Esophagus squamous epithelium (tissue), 5 donors: ENCODE results near the gene LMNA. TPM values are rescaled to one million over a fixed set of nuclear protein-coding genes. Genes with fewer than 3 reads are reported as not detected.
A peak's percentile ranks its signal among the peaks of the same experiment; 100 is the strongest.

Experiments used
- DNase-seq: peaks from one replicate; lab custom pipeline; 2025; lab: John Stamatoyannopoulos, UW
- H3K27ac ChIP-seq, 4 donors: fragments of 200-600 bp; sonication (generic); one replicate each; pipeline ENCODE4 v1.5.1; 2016 to 2019; ENCODE audit warnings: mild to moderate bottlenecking in 1 of 4
- H3K27me3 ChIP-seq, 4 donors: fragments of 200-600 bp; sonication (generic); 1 replicate in 3 of 4; 2 replicates in 1 of 4; pipeline versions ENCODE4 v1.5.1 to v1.6.0; 2017 to 2021; ENCODE audit warnings: antibody characterized with exemption in 1 of 4
- H3K36me3 ChIP-seq, 3 donors: fragments of 200-600 bp; sonication (generic); one replicate each; pipeline ENCODE4 v1.5.1; 2016 to 2019
- H3K4me1 ChIP-seq, 3 donors: fragments of 200-600 bp; sonication (generic); one replicate each; pipeline ENCODE4 v1.5.1; 2017 to 2019
- H3K4me3 ChIP-seq, 4 donors: fragments of 200-600 bp; sonication (generic); 1 replicate in 3 of 4; 2 replicates in 1 of 4; pipeline ENCODE4 v1.5.1; 2016 to 2019; ENCODE audit warnings: mild to moderate bottlenecking in 2 of 4, moderate library complexity in 1 of 4
- H3K9me3 ChIP-seq, 3 donors: fragments of 200-600 bp; sonication (generic); one replicate each; pipeline ENCODE4 v1.5.1; 2016 to 2019
- POLR2A ChIP-seq, 4 donors: fragments of 450-650 bp; IDR thresholded peaks; one replicate each; pipeline ENCODE4 v1.6.1; 2017; ENCODE audit warnings: antibody characterized with exemption in 4 of 4, mild to moderate bottlenecking in 4 of 4, moderate library complexity in 3 of 4
- WGBS, 2 donors: methylation state at CpG; one replicate each; pipeline ENCODE4 v1.1.5; 2018; 5-methylcytosine and 5-hydroxymethylcytosine counted together
- intact Hi-C: fragments of 100-400 bp; cut with DNase I; formaldehyde crosslinking; loops from one replicate; pipeline ENCODE4 v1.15.0; 2022
- total RNA-seq, 4 donors: library from RNA; depleted of rRNA; stranded (reverse); fragments of >200 nt; gene quantifications; one replicate each; pipeline ENCODE4 v1.1.0, GENCODE V29; 2016
- TF ChIP-seq, protein P1 (sequence below), 6 experiments: fragments of 450-650 bp in 4 of 6; fragments of 200-600 bp in 2 of 6; sonication (generic) in 2 of 6; IDR thresholded peaks; one replicate each; pipeline ENCODE4 v1.5.1; 2016 to 2019; ENCODE audit warnings: antibody characterized with exemption in 6 of 6, mild to moderate bottlenecking in 4 of 6, moderate library complexity in 4 of 6
- donor health status: DM: yes; HTN: yes; CAD: no.

The LMNA gene
- total RNA-seq, 4 donors from 2014 or later = 322 to 480 (median 403) TPM

DNA sequence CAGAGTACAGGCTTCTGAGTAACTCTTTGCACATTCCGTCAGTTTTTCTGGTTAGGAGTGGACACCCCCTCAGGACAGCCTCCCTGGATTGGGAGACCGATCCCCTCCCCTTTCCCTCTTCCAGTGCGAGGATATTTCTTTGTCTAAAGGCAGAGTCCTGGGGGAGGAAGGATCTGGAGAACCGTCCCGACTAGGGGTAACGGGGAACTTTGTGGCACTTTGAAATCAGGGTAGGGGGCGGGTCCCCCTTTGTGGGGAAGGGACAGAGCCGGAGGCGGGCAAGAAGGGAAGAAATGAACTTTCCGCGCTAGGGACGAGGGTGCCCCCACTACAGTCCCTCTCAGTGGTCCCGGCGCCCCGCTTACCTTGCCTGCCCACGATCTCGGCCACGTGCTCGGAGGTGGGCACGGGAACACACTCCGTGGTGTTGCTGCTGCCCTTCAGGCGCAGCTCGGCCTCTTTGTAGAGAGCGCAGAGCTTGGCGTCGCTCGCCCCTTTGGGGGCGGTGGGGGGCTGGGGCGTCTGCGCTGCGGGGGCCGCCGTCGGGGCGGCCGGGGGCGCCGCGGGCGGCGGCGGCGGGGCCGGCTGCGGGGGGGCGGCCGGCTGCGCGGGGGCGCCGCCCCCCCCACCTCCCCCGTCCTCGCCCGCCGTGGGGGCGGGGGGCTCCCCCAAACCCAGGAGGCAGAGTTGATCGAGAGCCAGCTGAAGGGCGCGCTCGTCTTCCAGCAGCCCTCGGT is 33.2 kb upstream of the LMNA start:
- intact Hi-C loops = no loop called here
- 0% methylated on average over 1 to 4 of the region's 61 CpGs for WGBS, 2 donors
- peaks cover 7 to 35% (median 10%) of the 10 kb centered on the region in 3 donors for H3K4me1 ChIP-seq
- peaks cover 0 to 13% (median 0%) of the 10 kb centered on the region in 4 donors for H3K27me3 ChIP-seq
- peaks cover 0 to 9% (median 0%) of the 10 kb centered on the region in 3 donors for H3K36me3 ChIP-seq
- peak overlapping the region in 1 of 4 donors; percentile 71 for H3K27ac ChIP-seq
- TF ChIP-seq, protein P1, sequence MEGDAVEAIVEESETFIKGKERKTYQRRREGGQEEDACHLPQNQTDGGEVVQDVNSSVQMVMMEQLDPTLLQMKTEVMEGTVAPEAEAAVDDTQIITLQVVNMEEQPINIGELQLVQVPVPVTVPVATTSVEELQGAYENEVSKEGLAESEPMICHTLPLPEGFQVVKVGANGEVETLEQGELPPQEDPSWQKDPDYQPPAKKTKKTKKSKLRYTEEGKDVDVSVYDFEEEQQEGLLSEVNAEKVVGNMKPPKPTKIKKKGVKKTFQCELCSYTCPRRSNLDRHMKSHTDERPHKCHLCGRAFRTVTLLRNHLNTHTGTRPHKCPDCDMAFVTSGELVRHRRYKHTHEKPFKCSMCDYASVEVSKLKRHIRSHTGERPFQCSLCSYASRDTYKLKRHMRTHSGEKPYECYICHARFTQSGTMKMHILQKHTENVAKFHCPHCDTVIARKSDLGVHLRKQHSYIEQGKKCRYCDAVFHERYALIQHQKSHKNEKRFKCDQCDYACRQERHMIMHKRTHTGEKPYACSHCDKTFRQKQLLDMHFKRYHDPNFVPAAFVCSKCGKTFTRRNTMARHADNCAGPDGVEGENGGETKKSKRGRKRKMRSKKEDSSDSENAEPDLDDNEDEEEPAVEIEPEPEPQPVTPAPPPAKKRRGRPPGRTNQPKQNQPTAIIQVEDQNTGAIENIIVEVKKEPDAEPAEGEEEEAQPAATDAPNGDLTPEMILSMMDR (IDR thresholded peaks at IDR 0.05) = no peak
- TF ChIP-seq POLR2A (IDR thresholded peaks at IDR 0.05) = no peak
- no peak for DNase-seq
- H3K4me3 ChIP-seq = peak overlapping the region; percentile 49 to 96 (median 82)
- H3K9me3 ChIP-seq = no peaks in the 10 kb centered on the region

DNA sequence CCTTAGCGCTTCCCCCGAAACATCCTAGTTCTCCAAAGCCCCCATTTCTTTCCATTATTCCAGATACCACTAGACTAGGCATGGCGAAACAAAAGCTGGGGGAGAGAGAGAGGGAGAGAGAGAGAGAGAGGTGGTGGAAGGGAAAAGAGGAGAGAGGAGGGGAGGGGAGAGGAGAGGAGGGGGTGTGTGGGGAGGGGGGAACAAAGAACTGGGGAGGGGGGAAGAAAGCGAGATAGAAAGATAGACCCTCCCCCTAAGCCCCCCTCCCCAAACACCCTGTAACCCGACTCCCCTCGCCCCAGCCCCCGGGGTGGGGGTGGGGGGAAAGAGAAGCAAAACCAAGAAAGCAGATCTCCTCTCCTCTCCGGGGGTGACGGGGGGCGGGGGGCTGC is 32.6 kb upstream of the LMNA start:
- no peak for TF ChIP-seq POLR2A (IDR thresholded peaks at IDR 0.05)
- TF ChIP-seq, protein P1 (IDR thresholded peaks at IDR 0.05) = no peak
- H3K27me3 ChIP-seq = peaks cover 0 to 13% (median 0%) of the 10 kb centered on the region in 4 donors
- H3K36me3 ChIP-seq = peaks cover 0 to 3% (median 0%) of the 10 kb centered on the region in 3 donors
- H3K27ac ChIP-seq = peak overlapping the region in 2 of 4 donors; percentile 70 to 71
- peaks cover 7 to 38% (median 10%) of the 10 kb centered on the region in 3 donors for H3K4me1 ChIP-seq
- no peaks in the 10 kb centered on the region for H3K9me3 ChIP-seq
- no peak for DNase-seq
- H3K4me3 ChIP-seq = peak overlapping the region; percentile 49 to 96 (median 82)
- intact Hi-C loops = no loop called here
- 0% methylated on average over 1 to 4 of the region's 10 CpGs for WGBS, 2 donors

DNA sequence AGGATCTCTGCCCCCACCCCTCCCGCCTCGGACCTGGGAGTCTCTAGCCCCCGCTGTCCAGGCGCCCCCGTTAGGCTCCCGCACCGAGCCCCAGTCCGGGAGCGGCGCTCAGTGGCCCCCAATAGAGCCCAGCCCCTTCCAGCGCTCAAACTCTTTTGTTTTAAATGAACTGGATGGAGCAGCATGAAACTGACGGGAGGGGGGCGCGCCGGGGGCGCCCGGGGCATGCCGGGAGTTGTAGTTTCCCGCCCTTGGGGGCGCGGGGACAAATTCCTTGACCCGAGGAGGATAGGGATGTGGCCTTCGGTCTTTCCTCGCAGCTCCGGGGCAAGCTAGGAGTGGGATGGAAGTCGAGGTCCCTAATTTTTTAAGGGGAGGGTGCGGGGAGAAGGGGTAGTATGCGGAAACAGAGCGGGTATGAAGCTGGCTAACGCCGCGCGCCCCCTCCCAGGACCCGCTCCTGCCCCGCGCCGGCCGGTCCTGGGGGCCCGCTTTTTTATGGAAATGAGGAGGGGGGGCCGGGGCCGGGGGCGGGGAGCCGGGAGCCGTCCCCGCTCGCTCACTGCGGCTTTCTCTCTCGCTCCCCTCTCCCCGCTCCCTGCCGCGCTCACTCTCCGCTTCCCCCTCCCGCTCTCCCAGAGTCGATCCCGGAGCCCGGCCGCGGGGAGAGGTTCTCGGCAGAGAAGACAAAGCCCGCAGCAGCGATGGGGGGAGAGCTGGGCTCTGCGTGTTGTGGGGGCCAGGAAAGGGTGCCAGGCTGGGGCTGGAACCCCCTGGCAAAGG is 32.0 kb upstream of the LMNA start, which contains the start of gene MEX3A:
TSS of gene MEX3A (minus strand) at position 157 of the 783 bp plus-strand sequence. CDS start 467 bp downstream, outside the sequence.
- peaks cover 0 to 13% (median 0%) of the 10 kb centered on the region in 4 donors for H3K27me3 ChIP-seq
- intact Hi-C loops = no loop called here
- peak within 1 kb of the TSS; percentile 49 to 96 (median 82) for H3K4me3 ChIP-seq
- DNase-seq = no peak
- TF ChIP-seq, protein P1 (IDR thresholded peaks at IDR 0.05) = no peak
- TF ChIP-seq POLR2A (IDR thresholded peaks at IDR 0.05) = no peak
- 2% methylated on average over 15 of the region's 62 CpGs; no CpG with 5 or more reads in 1 of the 2 donors for WGBS, 2 donors
- peaks cover 7 to 38% (median 10%) of the 10 kb centered on the region in 3 donors for H3K4me1 ChIP-seq
- peak within 1 kb of the TSS; percentile 59 to 71 (median 66) for H3K27ac ChIP-seq
- H3K36me3 ChIP-seq = no peaks in the 10 kb centered on the region
- H3K9me3 ChIP-seq = no peaks in the 10 kb centered on the region

DNA sequence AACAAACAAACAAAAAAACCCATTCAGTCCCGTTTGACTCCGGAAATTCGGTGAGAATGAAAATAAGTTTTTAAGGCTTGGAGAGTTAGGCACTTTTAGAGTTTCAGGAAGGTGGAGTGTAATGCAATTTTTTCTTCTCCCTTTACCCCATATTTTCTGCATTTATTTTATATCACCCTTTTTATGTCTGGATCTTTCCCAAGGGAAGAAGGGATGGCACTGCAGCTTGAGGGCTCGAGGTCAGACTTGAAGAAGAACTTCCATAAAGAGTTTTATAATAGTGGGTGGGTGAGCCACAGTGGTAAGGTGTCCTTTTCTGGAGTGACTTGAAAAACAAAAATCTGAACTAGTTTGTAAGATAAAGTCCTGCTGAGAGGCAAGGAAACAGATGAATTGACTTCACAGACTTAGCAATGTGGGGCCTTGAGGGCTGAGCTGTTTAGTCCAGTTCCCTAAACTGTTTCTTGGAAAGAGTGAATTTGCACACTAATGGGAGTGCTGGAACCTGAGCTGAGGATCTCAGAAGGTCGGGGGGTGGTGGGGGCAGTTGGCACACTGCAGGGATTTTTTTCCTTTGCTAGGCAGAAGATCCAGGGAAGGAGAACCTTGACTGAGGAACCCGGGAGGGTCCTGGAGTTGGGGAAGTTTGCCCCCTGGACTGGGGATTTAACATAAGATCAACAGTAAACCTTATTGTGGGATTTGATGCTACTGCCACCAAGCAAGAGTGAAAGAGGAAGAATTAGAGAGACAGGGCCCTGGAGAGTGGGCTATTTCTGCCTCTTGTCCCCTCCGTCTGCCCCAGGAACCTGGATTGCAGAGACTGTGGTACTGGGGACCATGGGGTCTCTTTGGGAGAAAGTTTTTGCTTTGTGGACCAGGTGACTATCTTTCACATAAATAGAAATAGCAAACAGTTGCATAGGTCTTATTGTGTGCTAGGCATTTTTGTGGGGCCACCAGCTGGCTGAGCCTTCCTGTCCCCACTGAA is 30.4 kb upstream of the LMNA start:
- peaks cover 7 to 38% (median 10%) of the 10 kb centered on the region in 3 donors for H3K4me1 ChIP-seq
- H3K27me3 ChIP-seq = peaks cover 0 to 13% (median 0%) of the 10 kb centered on the region in 4 donors
- peak overlapping the region in 2 of 4 donors; percentile 75 to 96 for H3K4me3 ChIP-seq
- no peak for DNase-seq
- WGBS, 2 donors = 67 to 68% methylated on average over 7 of the region's 7 CpGs
- no peak overlapping the region for H3K27ac ChIP-seq
- TF ChIP-seq, protein P1 (IDR thresholded peaks at IDR 0.05) = no peak
- TF ChIP-seq POLR2A (IDR thresholded peaks at IDR 0.05) = no peak
- no peaks in the 10 kb centered on the region for H3K36me3 ChIP-seq
- no peaks in the 10 kb centered on the region for H3K9me3 ChIP-seq
- intact Hi-C loops = no loop called here
